ENCODE data around the gene AMPD1.

The AMPD1 gene

GRCh38 chr1:114712977-114713376, 17.6 kb upstream of the AMPD1 start:
- H3K4me2 ChIP-seq (ENCODE audit: low read depth, low read length, poor library complexity, severe bottlenecking), result no peak overlapping the region
- H2AFZ ChIP-seq (ENCODE audit: low read depth, low read length, severe bottlenecking), result no peak overlapping the region
- H3K9me3 ChIP-seq (ENCODE audit: insufficient read depth, low read length), result no peaks in the 10 kb centered on the region
- peaks cover 12% of the 10 kb centered on the region for H3F3A ChIP-seq (ENCODE audit: insufficient read depth)
- no peak overlapping the region for H3K4me3 ChIP-seq (ENCODE audit: insufficient read depth, low read length, poor library complexity, severe bottlenecking)
- H4K20me1 ChIP-seq (ENCODE audit: low read depth, low read length), result no peaks in the 10 kb centered on the region
- peaks cover 35% of the 10 kb centered on the region for H3K36me3 ChIP-seq (ENCODE audit: low read length)
- no peak overlapping the region for H3K9ac ChIP-seq (ENCODE audit: low read length)
- H3K27ac ChIP-seq (ENCODE audit: low read depth, low read length), result no peak overlapping the region
- TF ChIP-seq CTCF (IDR thresholded peaks at IDR 0.05; ENCODE audit: insufficient read depth, low read length, poor library complexity, severe bottlenecking), result no peak
- TF ChIP-seq EZH2phosphoT487 (conservative IDR thresholded peaks at IDR 0.05; ENCODE audit: low read length), result no peak
- no peaks in the 10 kb centered on the region for H3K27me3 ChIP-seq (ENCODE audit: low read length)
- H3K79me2 ChIP-seq (ENCODE audit: insufficient read depth, low read length), result peaks cover 35% of the 10 kb centered on the region
- no peaks in the 10 kb centered on the region for H3K9me2 ChIP-seq (replicated peaks; ENCODE audit: insufficient read depth, low read length)

- H3K36me3 ChIP-seq (ENCODE audit: low read length), result peaks cover 47% of the 10 kb centered on the region
- no peaks in the 10 kb centered on the region for H3K9me2 ChIP-seq (replicated peaks; ENCODE audit: insufficient read depth, low read length)
- no peaks in the 10 kb centered on the region for H4K20me1 ChIP-seq (ENCODE audit: low read depth, low read length)
- no peaks in the 10 kb centered on the region for H3K9me3 ChIP-seq (ENCODE audit: insufficient read depth, low read length)
- H3K27ac ChIP-seq (ENCODE audit: low read depth, low read length), result no peak overlapping the region
- no peak overlapping the region for H3K9ac ChIP-seq (ENCODE audit: low read length)
- no peak overlapping the region for H3K4me3 ChIP-seq (ENCODE audit: insufficient read depth, low read length, poor library complexity, severe bottlenecking)
- no peak overlapping the region for H3K4me2 ChIP-seq (ENCODE audit: low read depth, low read length, poor library complexity, severe bottlenecking)
- TF ChIP-seq CTCF (IDR thresholded peaks at IDR 0.05; ENCODE audit: insufficient read depth, low read length, poor library complexity, severe bottlenecking) (no peak), EZH2phosphoT487 (conservative IDR thresholded peaks at IDR 0.05; ENCODE audit: low read length) (no peak)
- H3F3A ChIP-seq (ENCODE audit: insufficient read depth), result no peaks in the 10 kb centered on the region
- H3K79me2 ChIP-seq (ENCODE audit: insufficient read depth, low read length), result peaks cover 23% of the 10 kb centered on the region
- H2AFZ ChIP-seq (ENCODE audit: low read depth, low read length, severe bottlenecking), result no peak overlapping the region
- no peaks in the 10 kb centered on the region for H3K27me3 ChIP-seq (ENCODE audit: low read length)
Observed at GRCh38 chr1:114710360-114710759, 15.0 kb upstream of the AMPD1 start.

GRCh38 chr1:114707604-114708003, 12.3 kb upstream of the AMPD1 start:
- H2AFZ ChIP-seq (ENCODE audit: low read depth, low read length, severe bottlenecking), result no peak overlapping the region
- H3K4me2 ChIP-seq (ENCODE audit: low read depth, low read length, poor library complexity, severe bottlenecking), result no peak overlapping the region
- H3K4me3 ChIP-seq (ENCODE audit: insufficient read depth, low read length, poor library complexity, severe bottlenecking), result no peak overlapping the region
- H3K27ac ChIP-seq (ENCODE audit: low read depth, low read length), result no peak overlapping the region
- H3F3A ChIP-seq (ENCODE audit: insufficient read depth), result no peaks in the 10 kb centered on the region; the same call in 1 of the 2 replicates
- no peak for TF ChIP-seq EZH2phosphoT487 (conservative IDR thresholded peaks at IDR 0.05; ENCODE audit: low read length)
- TF ChIP-seq CTCF (IDR thresholded peaks at IDR 0.05; ENCODE audit: insufficient read depth, low read length, poor library complexity, severe bottlenecking), result no peak
- no peaks in the 10 kb centered on the region for H4K20me1 ChIP-seq (ENCODE audit: low read depth, low read length)
- peaks cover 4% of the 10 kb centered on the region; the same call in 1 of the 2 replicates for H3K79me2 ChIP-seq (ENCODE audit: insufficient read depth, low read length)
- no peaks in the 10 kb centered on the region for H3K9me2 ChIP-seq (replicated peaks; ENCODE audit: insufficient read depth, low read length)
- no peaks in the 10 kb centered on the region for H3K27me3 ChIP-seq (ENCODE audit: low read length)
- peaks cover 37% of the 10 kb centered on the region for H3K36me3 ChIP-seq (ENCODE audit: low read length)
- no peak overlapping the region for H3K9ac ChIP-seq (ENCODE audit: low read length)
- no peaks in the 10 kb centered on the region for H3K9me3 ChIP-seq (ENCODE audit: insufficient read depth, low read length)

All from SU-DHL-6 (cell line).